HG02588 (cell line): ENCODE results near the gene TTC3.
"Not testable (repeated sequence)": the region's sequence is repeated elsewhere in the genome, so short reads cannot be mapped to it uniquely, and the experiment has no call there.

Experiments
- ATAC-seq: cut with Tn5 transposase; IDR thresholded peaks from one replicate; pipeline ENCODE4 v1.9.1; 2021; ENCODE audit warnings: mild to moderate bottlenecking, moderate library complexity; ENCODE audit not compliant: unreplicated experiment

Gene TTC3, protein sequence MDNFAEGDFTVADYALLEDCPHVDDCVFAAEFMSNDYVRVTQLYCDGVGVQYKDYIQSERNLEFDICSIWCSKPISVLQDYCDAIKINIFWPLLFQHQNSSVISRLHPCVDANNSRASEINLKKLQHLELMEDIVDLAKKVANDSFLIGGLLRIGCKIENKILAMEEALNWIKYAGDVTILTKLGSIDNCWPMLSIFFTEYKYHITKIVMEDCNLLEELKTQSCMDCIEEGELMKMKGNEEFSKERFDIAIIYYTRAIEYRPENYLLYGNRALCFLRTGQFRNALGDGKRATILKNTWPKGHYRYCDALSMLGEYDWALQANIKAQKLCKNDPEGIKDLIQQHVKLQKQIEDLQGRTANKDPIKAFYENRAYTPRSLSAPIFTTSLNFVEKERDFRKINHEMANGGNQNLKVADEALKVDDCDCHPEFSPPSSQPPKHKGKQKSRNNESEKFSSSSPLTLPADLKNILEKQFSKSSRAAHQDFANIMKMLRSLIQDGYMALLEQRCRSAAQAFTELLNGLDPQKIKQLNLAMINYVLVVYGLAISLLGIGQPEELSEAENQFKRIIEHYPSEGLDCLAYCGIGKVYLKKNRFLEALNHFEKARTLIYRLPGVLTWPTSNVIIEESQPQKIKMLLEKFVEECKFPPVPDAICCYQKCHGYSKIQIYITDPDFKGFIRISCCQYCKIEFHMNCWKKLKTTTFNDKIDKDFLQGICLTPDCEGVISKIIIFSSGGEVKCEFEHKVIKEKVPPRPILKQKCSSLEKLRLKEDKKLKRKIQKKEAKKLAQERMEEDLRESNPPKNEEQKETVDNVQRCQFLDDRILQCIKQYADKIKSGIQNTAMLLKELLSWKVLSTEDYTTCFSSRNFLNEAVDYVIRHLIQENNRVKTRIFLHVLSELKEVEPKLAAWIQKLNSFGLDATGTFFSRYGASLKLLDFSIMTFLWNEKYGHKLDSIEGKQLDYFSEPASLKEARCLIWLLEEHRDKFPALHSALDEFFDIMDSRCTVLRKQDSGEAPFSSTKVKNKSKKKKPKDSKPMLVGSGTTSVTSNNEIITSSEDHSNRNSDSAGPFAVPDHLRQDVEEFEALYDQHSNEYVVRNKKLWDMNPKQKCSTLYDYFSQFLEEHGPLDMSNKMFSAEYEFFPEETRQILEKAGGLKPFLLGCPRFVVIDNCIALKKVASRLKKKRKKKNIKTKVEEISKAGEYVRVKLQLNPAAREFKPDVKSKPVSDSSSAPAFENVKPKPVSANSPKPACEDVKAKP (N-terminal part only)

DNA sequence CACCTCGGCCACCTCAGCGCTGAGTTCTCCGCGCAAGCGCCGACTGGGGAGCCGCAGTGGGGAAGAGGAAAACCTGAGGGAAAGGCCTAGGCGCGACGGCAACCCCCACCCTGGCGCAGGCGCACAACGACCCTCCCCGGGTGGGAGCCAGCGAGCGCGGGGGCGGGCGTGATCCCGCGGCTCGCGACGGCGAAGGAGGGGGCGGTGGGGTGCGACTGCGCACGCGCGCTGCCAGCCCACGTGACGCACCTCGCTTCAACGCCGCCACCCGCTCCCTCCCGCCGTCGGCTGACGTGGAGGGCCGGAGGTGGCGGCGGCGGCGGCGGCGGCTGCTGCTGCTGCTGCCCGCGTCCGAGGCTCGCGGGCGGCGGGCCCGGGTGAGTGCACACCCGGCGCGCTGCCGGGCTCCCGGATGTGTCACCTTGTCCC is at the start of gene TTC3, which contains the start of gene PIGP:
TTC3 (plus strand) TSS at position 267 of the 429 bp plus-strand sequence. CDS start 14,004 bp downstream, outside the sequence.
PIGP (minus strand) TSS at position 84 of the 429 bp plus-strand sequence. CDS start 556 bp downstream, outside the sequence.
- peak; percentile 71 for ATAC-seq

GRCh38 chr21:37026499-37026898 is 46.6 kb upstream of the TTC3 start:
- no peak for ATAC-seq

- no peak for ATAC-seq
Observed at GRCh38 chr21:37028570-37028969, 44.5 kb upstream of the TTC3 start.

DNA sequence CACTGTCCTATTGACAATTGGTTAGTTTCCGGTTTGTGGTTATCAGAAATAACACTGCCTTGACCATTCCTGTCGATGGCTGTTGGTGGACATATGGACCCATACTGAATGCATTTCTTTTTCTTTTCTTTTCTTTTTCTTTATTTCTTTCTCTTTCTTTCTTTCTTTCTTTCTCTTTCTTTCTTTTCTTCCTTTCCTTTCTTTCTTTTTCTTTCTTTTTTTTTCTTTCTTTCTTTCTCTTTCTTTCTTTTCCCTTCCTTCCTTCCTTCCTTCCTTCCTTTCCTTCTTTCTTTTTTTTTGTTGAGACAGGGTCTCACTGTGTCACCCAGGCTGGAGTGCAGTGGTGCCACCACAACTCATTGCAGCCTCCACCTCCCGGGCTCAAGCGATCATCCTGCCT is 42.2 kb upstream of the TTC3 start:
- no peak for ATAC-seq

GRCh38 chr21:37032293-37032692 is 40.8 kb upstream of the TTC3 start:
- ATAC-seq = no peak

DNA sequence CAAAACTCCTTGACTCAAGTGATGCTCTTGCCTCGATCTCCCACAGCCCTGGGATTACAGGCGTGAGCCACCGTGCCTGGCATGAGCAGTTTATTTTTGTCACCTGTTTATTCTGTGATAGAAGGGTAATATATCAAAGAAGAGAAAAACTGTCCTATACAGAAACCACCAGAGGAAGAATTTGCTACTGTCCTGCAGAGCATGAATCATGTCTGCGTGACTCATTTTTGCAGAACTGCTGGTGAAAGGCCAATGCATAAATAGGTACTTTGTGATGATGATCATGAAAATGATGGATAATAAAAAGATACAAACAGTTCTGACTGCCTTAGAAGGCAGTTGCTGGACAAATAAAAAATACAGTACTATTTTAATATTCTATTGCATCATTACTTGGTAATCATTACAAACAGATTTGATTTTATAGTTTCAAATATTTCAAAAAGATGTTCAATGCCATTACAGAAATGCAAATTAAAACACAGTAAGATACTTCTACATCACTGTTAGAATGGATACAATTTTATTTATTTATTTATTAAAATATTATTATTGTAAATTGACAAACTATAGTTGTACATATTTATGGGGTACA is 40.1 kb upstream of the TTC3 start:
- ATAC-seq = no peak

GRCh38 chr21:37034394-37034793 is 38.7 kb upstream of the TTC3 start:
- ATAC-seq = not testable (repeated sequence)

- no peak for ATAC-seq
Observed at GRCh38 chr21:37036177-37036576, 36.9 kb upstream of the TTC3 start.

GRCh38 chr21:37039411-37040075 is 33.5 kb upstream of the TTC3 start:
- no peak for ATAC-seq

- no peak for ATAC-seq
Observed at GRCh38 chr21:37040212-37040611, 32.8 kb upstream of the TTC3 start.

DNA sequence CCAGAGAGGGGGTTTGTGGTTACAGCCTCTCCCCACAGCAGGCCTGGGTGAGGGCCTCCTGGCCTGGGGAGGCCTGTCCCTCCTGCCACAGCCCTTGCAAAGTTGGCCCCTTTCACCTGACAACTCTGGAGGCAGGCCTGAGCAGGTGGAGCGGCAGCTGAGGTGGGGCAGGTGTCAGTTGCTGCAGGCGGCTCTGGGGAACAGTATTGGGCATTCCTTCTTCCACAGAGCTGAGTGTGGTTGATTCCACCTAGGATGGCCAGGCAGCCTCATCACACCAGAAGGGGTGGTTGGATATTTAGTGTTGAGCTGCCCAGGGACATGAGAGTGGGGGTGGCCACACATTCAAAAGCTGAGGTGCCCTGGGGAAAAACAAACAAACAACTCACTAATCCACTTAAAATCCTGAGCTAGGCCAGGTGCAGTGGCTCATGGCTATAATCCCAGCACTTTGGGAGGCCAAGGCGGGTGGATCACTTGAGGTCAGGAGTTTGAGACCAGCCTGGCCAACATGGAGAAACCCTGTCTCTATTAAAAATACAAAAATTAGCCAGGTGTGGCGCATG is 31.3 kb upstream of the TTC3 start:
- ATAC-seq = no peak

- ATAC-seq = no peak
Observed at GRCh38 chr21:37043818-37044217, 29.2 kb upstream of the TTC3 start.

DNA sequence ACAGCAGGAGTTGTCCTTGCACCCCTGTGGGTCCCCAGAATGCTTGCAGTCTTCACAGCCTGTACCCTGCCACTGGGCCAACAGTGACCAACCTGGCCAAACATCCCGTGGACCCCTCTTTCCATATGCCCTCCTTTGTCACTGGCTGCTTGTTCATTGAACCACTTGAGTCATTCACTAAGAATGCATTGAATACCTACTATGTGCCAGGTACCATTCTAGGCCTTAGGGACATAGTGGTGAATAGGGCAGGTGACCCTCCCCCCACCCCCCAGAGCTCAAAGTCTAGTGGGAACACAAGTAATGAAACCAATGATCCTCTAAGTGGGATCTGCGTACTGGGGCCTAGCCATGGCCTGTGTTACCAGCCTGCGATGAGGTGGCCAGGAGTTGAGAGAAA is 28.4 kb upstream of the TTC3 start:
- ATAC-seq = no peak

- ATAC-seq = no peak
Observed at GRCh38 chr21:37045149-37045548, 27.9 kb upstream of the TTC3 start.

- ATAC-seq = no peak
Observed at GRCh38 chr21:37045556-37045955, 27.5 kb upstream of the TTC3 start.

- ATAC-seq = no peak
Observed at GRCh38 chr21:37047079-37047478, 26.0 kb upstream of the TTC3 start.

GRCh38 chr21:37049741-37050140 is 23.3 kb upstream of the TTC3 start:
- ATAC-seq = not testable (repeated sequence)

DNA sequence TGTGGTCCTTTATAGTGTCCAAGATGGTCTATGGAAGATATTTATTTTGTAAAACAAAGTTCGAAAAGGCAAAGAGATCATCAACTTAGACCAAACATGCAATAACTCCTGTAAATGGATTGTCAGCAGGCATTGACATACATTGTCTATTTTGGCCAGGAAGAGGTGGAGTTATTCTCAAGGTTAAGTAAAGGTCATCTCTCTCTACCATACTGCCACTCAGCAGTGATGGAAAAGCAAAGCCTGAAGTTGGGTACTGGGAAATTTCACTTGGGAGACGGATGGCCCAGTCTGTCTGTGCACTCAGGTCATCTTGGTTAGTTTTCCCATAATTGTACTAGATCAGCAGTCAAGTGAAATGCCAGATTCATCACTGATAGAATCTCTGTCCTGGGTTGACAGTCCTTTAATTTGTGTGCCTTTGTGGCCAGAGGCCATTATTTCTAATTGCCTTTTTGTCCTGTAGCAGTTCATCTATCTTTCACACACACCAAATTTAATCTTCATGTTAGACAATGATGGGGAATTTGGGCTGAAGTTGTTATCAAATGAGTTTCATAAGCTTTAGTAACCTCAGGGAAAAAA is 17.7 kb upstream of the TTC3 start:
- ATAC-seq = no peak

GRCh38 chr21:37057614-37058013 is 15.4 kb upstream of the TTC3 start:
- no peak for ATAC-seq
